ENCODE measurements around the gene C19orf53.

GRCh38 chr19:13748169-13748828 is 26.0 kb upstream of the C19orf53 start:
- TF ChIP-seq POLR2A (IDR thresholded peaks at IDR 0.05): no peak
- no peak for TF ChIP-seq CTCF (IDR thresholded peaks at IDR 0.05)
